DMS114 treated with DMSO at 0.1 percent for 48 hours (cell line): ENCODE data around the gene IRF6.
A peak's percentile ranks its signal among the peaks of the same experiment; 100 is the strongest.
"Not testable (repeated sequence)": the region's sequence is repeated elsewhere in the genome, so short reads cannot be mapped to it uniquely, and the experiment has no call there.

Source experiments
- DNase-seq: peaks from one replicate; lab custom pipeline; 2025; ENCODE audit not compliant: unreplicated experiment; lab: John Stamatoyannopoulos, UW

Gene IRF6

DNA sequence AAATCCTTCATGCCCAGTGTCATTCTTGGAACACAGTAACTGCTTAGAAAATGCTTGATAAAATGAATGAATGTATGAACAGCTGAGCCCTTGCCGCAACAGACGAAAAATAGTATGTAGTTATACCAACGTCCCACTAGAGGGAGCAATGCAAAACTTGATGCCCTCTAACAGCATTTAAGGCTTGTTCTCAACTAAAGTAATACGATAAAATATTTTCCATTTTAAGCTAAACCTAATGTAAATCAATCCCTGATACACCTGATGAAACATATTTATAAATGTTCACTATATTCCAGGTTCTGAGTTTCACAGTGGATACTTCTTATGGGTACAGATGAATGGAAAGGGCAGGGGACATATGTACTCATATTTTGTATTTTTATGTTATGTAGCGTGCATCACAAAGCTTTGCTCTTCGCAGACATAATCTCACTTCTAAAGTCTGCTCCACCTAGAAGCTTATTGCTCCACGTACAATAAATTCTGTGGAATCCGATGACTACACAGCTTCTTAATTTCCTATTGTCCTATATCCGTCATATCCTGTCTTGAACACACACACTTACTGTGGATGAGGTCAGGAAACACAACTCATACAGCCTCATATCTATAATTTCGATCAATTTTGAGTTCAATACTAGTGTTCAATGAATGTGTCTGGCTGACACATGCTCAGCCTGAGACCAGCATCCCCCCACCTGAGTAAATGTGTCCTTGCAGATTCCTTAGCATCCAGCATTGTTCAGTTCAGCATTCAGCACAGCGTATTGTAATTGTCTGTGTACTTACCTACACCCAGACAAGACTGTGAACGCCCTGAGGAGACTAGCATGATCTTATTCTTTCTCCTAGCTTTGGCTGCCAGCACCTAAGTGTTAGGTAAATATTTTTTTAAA lies 17.4 kb upstream of the IRF6 start:
- peak; percentile 43 for DNase-seq

DNA sequence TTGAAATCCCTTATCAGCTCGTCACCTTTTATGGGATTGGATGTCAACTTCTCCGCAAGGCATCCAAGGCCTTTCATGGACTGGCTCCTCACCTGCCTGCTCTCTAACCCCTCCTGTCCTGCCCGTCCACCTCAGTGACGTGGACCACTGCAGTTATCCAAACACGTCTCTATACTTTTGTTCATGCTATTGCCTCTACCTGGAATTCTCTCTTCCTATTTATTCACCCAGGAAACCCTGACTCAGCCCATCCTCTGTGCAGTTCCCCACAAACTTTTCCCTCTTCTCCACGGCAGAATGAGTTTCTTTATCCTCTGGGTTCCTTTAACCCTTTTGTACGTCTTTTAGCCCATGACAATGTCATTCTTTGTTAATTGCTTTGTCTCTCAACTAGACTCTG lies 16.8 kb upstream of the IRF6 start:
- DNase-seq, result no peak

DNA sequence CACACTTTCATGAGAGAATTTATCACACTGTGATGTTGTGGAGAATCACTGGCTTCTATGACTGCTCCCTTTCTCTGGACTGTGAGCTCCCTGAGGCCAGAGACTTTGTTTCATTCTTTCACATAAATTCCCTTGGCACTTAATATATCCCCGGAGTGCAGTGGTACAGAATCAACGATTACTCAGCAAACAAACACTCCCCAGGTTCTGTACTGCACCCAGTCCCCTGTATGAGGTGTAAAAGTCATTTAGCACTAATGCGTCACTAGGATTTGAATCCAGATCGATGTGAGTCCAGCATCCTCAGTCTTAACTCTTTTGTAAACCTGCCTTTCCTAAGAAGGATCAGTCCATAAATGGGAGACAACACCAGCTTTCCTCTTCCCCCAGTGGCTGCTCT lies 15.0 kb upstream of the IRF6 start:
- DNase-seq, result no peak

DNA sequence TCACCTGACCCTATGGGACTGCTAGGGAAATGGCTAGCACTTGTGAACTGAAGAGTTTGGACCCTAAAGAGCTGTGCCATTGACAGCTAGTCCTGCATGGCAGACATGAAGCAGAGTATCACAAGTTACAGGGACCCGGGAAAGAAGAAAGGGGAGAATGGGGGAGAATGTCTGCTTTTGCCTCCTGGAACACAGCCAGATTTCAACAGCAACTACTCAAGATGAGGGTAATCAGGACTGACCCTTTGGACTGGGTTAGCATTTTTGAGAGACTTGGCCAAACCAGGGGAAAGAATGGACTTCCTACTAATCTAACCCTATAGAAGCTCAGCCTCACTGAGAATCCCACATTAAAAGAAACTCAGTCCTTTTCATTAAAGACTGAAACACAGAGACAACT lies 13.1 kb upstream of the IRF6 start:
- DNase-seq, result no peak

DNA sequence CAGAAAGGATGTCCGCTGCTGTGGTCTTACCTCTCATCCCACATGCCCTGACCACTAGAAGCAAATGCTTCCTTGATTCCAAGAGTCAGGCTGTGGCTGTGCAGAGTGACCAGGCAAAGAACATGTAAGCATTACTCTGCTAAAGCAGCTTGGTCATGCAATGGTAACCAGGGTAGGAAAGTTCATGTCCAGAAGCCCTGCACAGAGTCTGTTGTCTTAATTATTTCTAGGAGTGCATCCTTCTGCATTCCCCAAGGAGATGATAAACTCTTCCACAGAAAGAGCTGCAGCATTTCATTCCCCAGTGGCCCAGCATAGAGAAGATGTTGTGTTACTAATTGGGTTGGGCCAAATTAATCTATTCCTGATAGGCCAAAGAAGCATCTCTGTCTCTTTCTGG lies 11.7 kb upstream of the IRF6 start:
- DNase-seq, result no peak

DNA sequence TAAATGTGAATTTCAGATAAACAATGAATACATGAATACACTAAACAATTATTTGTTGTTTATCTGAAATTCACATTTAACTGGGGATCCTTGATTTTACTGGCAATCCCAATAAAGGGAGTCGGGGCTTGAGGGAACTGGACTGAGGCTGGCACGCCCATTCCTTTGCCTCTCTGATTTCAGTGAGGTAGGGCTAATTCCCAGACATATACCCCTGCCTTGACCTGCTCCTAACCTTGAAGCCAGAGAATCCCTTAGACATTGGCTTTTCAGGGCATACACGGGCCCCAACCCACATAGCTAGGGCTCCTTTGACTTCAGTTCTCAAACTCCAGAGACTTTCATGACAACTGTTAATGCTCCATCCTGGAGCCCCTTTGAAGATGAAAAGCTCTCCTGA lies 11.0 kb upstream of the IRF6 start:
- DNase-seq, result no peak

DNA sequence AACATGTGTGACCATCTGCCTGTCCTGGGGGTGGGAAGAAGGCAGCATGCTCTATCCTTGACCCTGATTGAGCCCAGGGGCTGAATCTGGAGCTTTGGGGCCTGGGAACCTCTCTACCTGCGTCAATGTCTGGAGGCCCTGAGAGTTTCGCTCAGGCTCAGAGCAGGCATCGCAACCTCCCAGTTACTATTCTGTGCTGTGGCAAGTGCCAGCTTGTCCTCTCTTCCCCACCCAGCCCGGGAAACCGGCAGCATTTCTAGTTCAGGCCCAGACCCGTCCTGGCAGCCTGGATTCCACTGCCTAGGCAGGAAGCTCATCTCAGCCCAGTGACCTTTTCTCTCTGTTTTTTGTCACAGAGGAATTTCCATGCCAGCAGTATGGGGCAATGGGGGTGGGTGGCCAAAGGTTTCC lies 10.0 kb upstream of the IRF6 start:
- DNase-seq, result no peak

DNA sequence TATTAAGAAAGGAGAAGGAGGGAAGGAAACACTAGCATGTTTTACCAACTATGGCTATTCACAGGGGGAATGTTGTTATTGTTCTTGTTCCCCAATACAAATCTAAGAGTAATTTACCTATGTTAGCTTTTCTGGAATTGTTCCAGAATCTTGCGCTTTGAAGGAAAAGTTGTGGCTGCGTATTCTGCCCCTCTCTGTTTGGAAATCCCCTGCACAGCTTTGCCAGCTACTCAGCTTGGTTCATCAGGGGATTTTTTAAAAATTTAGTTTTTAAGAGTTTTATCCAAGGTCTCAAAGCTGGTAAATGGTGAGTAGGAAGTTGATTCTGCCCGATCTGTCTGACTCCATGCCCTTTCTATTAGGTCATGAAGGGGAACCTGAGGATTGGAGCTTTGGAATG lies 9.5 kb upstream of the IRF6 start:
- DNase-seq, result no peak

DNA sequence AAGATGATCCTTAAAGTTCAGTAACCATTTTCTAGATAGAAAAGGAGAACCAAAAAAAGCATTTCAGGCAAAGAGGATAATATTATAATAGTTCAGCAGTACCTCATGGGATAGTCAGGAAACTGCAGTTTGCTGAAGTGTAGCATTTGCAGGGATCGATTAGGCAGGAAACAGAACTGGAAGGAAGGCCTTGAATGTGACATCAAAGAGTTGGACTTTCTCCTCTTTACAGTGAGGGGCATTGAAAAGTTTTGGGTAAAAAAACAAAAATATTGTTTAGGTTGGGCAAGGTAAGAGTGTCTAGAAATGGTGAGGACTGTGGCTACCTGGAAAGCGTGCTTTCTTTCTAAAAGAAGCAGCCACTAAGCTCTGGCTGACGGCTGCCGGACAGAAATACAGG lies 8.0 kb upstream of the IRF6 start:
- DNase-seq, result no peak

DNA sequence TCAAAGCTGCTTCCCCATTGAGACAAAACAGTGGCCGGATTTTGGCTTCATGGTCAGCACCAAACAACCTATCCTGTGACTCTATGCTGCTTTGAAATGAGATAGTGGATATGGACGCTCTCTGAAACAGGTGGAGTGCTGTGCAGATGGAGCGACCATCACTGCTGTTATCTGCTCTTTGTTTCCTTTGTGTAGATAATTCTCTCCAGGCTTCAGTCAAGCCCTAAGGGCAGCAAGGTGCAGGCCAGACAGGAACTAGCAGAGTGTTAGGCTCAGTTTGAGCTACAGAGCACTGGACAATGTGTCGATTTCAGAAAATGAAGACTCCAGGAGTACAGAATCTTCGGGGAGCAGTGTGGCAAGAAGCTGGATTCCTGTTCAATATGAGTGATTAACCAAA lies 4.8 kb upstream of the IRF6 start:
- DNase-seq, result no peak

DNA sequence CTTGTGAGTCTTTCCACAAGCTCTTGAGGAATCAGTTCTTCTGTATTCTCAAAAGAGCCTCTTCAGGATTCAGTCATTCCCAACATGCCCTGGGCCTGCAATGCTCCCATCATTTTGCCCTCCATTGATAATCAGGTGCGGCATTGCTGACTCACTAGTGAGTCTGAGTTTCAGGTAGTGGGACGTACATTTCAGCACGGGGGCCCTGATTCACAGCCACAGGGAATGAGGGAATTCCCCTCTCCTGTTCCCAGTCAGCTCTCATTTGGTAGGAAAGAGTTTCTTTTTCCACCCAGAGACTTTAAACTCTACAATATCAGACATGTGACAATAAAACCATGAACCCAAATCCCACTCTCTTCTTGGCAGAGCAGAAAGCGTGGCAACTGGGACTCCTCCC lies 3.7 kb upstream of the IRF6 start:
- DNase-seq, result no peak

DNA sequence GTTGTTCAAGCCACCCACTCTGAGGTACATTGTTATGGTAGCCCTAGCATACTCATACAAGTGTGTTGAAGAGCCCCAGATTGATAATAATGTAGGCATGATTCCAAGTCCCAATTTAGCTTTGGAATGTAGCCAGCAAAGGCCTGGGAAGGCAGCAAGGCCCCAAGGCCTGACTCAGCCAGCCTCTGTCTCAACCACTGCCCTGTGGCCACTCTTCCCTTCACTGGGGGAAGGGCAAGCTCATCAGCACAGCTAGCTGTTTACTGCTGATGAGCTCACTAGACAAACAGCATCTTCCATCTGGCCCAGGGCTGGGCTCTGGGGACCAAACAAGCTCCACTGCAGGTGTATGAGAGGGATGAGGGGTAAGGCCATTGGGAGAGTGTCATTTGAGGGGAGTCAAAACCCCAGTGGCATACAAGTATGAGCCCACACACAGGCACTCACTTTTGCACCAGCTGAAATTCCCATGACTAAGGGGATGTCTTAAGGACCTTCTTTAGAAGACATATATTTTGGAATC lies 2.2 kb upstream of the IRF6 start:
- DNase-seq, result no peak

DNA sequence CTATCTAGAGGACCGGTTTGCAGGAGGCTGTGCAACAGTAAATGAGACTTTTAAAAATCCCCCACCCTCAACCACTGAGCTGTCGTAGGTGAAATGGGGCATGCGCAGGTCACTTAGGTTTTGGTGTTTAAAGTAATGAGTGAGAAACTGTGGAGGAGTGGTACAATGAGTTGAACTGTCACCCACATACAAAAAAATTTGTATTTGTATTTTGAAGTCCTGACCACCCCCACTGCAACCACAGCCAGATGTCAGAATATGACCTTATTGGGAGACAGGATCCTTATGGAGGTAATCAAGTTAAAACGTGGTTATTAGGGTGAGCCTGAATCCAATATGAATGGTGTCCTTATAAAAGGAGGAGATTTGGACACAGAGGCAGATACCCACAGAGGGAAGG lies 1.6 kb upstream of the IRF6 start:
- no peak for DNase-seq

DNA sequence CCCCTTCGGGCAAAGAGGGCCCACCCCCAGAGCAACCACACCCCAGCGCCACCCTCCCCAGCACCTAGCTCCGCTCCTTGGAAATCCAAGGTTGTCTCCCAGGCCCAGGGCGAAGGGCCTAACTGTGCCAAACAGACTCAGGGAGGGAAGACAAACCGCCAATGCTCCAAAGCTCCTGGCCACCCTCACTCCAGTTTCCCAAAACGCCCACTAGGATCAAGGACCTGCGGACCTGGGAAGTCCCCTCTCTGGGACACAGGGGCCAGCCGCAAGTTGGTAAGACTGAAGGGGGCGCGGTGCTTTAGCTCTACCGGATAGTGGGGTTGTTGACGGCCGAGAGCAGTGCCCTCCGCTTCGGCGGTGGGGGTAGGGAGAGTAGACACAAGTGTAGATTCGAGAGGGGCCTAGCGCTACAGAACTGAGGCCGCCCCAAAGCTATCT lies 581 bp downstream of the IRF6 start:
- no peak for DNase-seq

DNA sequence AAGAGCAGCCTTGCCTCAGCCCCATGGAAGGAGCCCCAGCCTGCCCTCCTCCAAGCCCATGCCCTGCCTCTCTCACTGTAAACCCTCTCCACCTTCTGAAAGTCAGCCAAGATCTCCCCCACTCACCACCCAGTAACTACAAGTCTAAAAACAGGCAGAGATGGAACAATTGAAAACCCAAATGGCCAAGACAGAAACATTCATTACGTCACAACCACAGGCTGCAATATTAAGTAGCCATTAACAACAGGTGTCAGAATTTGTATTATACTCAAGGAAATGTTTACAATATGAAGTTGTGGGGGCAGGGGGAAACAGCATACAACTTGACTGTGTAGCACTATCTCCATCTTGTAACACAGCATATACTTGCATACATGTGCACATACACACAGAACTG lies 2.4 kb downstream of the IRF6 start:
- DNase-seq, result no peak

DNA sequence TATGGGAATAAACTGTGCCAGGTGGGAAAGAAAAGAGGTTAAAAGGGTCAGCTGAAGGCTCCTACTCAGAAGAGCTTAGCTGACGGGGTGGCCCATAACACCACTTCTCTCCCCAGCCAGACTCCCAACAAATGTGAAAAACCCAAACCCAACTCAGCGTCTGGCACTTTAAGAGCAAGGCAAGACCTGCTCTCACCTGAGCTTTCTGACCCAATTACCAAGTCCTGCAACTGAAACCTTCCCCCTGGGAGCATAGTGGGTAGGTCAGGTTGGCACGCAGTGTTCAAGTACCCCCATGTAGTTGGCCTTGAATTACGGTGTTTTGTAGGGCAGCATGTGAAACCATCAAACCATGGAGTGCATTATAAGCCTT lies 3.2 kb downstream of the IRF6 start:
- DNase-seq, result no peak

DNA sequence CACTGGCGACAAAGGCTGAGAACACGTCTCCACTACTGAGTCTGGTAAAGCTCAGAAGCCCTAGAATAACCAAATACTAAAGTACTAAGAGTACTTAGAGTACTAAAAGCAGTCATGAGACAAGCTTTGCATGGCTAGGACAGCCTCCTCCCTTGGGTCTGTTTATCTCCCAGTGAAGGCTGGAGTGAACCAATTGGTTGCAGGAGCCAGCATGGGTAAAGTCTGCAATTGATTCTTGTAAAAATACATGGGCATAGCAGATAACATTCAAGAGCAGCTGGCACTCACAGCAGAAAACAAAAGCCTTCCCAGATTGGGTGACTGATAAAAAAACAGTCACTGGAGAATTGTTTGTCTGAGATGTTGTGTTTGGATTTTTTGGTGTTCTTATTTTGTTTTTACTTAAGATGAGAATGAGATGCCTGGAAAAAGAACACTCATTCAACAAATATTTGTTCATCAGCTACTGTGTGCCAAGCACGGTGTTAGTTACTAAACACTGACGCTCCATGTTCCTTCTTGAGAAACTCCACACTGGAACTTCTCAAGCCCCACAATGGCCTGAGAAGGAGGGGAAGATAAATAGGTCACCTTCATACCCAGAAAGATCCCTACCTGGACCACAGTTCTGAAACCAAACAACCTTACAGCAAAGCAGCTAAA lies 3.7 kb downstream of the IRF6 start:
- no peak for DNase-seq

DNA sequence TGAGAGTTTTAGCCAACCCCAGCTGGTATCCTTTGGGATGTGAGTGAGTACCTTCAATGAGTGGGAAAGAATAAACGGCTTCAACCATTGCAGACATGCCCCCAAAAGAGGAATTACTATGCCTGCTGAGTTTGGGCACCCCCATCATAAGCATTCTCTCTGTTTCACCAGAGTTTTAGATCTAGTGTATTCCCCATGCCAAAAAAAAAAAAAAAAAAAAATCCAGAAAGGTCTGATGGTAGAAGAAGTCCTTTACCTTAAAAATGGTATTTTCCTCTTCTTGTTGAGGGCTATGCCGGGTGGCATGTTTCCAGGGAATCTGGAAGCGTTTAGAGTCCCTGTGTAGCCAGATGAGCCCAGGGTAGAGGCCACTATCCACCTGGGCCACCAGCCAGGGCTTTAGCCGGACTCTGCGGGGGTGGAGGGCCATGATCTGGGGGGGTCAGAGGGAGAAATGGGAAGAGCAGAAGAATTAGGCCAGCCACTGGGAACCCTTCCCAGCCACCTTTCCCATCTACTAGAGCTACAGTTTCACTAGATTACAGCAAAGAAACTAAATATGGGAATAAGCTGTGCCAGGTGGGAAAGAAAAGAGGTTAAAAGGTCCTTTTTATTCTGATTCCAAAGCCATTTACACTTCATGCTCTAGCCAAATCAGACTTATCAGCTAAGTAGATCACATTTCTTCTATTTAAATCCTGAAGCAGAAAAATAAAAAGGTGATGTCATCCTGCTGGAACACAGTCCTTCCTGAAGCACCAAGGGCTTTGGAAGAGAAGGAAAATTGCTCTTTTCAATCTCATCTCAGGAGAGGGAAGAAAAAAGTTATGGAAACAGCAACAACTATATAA lies 4.7 kb downstream of the IRF6 start:
- no peak for DNase-seq

DNA sequence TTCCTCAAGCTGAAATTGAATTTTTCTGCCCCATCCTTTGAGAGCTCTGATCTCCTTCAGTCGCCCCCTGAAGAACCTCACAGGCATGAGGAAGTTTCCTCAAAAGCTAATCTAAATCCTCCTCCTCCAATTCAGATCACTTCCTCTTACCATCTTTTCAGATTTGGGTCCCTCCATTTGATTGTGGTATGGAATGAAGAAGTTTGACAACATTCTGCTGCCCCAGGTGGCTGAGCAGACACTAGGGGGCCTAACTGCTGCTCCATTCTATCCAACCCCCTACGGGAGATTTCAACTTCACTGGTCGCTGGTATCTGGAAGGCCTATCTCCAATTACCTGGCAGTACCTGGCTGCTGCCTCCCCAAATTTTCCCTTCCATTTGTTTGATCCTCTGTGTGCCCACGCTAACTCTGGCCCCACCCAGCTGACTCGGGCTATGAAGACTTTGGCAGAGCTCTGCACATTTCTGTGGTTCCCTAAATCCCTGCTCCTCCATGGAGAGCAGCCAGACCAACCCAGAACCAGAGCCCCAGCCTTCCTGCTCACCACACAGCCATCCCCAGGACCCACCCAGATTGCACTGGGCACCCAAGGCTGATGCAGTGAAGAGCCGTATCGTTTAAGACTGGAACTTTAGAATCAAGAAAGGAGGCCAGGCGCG lies 7.8 kb downstream of the IRF6 start:
- DNase-seq, result no peak

DNA sequence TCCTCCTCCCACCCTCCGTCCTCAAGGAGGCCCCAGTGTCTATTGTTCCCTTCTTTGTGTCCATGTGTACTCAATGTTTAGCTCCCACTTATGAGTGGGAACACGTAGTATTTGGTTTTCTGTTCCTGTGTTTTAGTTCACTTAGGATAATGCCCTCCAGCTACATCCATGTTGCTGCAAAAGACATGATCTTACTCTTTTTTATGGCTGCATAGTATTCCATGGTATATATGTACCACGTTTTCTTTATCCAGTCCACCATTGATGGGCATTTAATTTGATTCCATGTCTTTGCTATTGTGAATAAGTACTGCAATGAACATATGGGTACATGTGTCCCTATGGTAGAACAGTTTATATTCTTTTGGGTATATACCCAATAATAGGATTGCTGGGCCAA lies 12.2 kb downstream of the IRF6 start:
- not testable (repeated sequence) for DNase-seq

DNA sequence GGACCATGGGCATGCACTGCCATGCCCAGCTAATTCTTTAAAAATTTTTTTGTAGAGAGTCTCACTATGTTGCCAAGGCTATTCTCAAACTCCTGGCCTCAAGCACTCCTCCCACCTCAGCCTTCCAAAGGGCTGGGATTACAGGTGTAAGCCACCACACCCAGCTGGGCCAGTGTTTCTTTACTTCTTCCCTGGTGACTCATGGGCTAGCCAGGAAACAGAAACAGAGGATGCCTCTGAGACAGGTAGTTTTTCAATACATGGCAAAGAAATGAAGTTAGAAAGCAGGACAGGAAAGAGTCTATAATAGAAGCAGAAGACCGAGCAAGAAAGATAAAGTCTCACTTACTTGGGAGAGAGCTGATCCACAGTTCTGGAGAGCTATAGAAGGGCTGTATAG lies 14.0 kb downstream of the IRF6 start:
- no peak for DNase-seq
